HL-60 (cell line): Measurements from ENCODE around the gene CSF1R.

Experiments
- DNase-seq, 2 experiments: peaks; one replicate each; pipeline ENCODE4 v3.0.0-alpha.2; 2010 to 2020; ENCODE audit warnings: low read depth in 1 of 2, low spot score in 1 of 2
- H3K27ac ChIP-seq: fragments of 250-450 bp; sonication (Bioruptor Pico); replicated peaks from 2 replicates; pipeline ENCODE4 v1.5.1; 2020; ENCODE audit warnings: mild to moderate bottlenecking, moderate library complexity
- H3K27me3 ChIP-seq: fragments of 250-450 bp; sonication (Bioruptor Pico); 2 replicates; pipeline ENCODE4 v1.5.1; 2021; ENCODE audit warnings: mild to moderate bottlenecking, moderate library complexity; ENCODE audit not compliant: insufficient read depth, poor library complexity, severe bottlenecking
- H3K4me3 ChIP-seq: replicated peaks from 2 replicates; pipeline ENCODE4 v1.5.1; 2011; ENCODE audit warnings: mild to moderate bottlenecking, control low read depth, low read length; ENCODE audit not compliant: insufficient read depth
- CTCF ChIP-seq: IDR thresholded peaks from one replicate; pipeline ENCODE4 v1.5.1; 2011; ENCODE audit warnings: low read length, control low read depth, inconsistent platforms; ENCODE audit not compliant: insufficient read depth
- GABPA ChIP-seq: IDR thresholded peaks from 2 replicates; pipeline ENCODE4 v1.6.1; 2012; ENCODE audit warnings: low read depth
- POLR2AphosphoS5 ChIP-seq: IDR thresholded peaks from 2 replicates; pipeline ENCODE4 v1.6.1; 2012; ENCODE audit warnings: low read depth
- REST ChIP-seq: IDR thresholded peaks from 2 replicates; pipeline ENCODE4 v1.6.1; 2012; ENCODE audit warnings: low read depth; ENCODE audit not compliant: insufficient replicate concordance
- SPI1 ChIP-seq: IDR thresholded peaks from 2 replicates; pipeline ENCODE4 v1.6.1; 2012; ENCODE audit warnings: low read depth, mild to moderate bottlenecking, borderline replicate concordance

CSF1R gene

GRCh38 chr5:150014456-150014855, 71.9 kb downstream of the CSF1R start:
- H3K27me3 ChIP-seq = no peaks in the 10 kb centered on the region
- no peak for DNase-seq
- H3K4me3 ChIP-seq = no peak overlapping the region
- H3K27ac ChIP-seq = no peak overlapping the region
- TF ChIP-seq GABPA = no peak
- TF ChIP-seq CTCF = no peak
- no peak for TF ChIP-seq REST

- no peak for DNase-seq
- TF ChIP-seq REST = no peak
- TF ChIP-seq POLR2AphosphoS5 = no peak
- Histone ChIP-seq H3K27me3 (no peaks in the 10 kb centered on the region), H3K27ac (no peak overlapping the region), H3K4me3 (no peak overlapping the region)
Measured at GRCh38 chr5:150013931-150014330, 72.4 kb downstream of the CSF1R start.

- DNase-seq = no peak
- Histone ChIP-seq H3K27me3 (no peaks in the 10 kb centered on the region), H3K4me3 (no peak overlapping the region), H3K27ac (no peak overlapping the region)
- TF ChIP-seq REST = no peak
- TF ChIP-seq POLR2AphosphoS5 = no peak
- no peak for TF ChIP-seq GABPA
- TF ChIP-seq CTCF = no peak
- no peak for TF ChIP-seq SPI1
Measured at GRCh38 chr5:150009671-150010387, 76.5 kb downstream of the CSF1R start.
